Measurements from ENCODE around the gene TEX19.

DNA sequence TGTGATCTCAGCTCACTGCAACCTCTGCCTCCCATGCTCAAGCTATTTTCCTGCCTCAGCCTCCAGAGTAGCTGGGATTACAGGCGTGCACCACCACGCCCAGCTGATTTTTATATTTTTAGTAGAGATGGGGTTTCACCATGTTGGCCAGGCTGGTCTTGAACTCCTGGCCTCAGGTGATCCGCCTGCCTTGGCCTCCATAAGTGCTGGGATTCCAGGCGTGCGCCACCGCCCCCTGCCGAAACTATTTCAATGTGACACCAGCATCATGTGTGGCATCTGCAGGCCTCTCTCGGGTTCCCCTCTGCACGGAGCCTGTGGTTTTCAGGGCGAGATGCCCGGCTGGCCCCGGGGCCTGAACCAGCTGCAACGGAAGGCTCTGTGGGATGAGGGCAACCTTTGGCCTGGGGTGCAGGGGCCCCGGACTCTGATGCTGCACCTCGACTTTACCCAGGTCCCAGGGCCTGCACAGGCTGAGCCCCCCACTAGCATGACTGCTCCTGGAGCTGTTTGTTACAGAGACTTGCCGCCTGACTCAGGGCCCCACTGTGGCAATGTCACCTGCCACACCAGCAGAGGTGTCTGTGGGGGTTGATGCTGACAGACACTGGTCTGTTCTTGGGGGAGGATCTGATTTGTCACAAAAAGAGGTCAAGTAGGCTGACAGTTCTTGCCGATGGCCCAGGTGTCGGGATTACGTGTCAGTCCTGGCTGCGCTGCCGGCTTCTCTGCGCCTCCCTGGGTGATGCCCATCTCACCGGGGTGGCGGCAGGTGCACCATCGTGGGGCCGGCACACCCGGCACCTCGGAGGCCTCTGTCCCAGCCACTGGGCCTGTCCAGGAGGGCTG lies 8.6 kb upstream of the TEX19 start:
- TF ChIP-seq POLR2A (IDR thresholded peaks at IDR 0.05; ENCODE audit: low read depth, low read length), result no peak
- no peak for TF ChIP-seq POLR2AphosphoS5 (IDR thresholded peaks at IDR 0.05; ENCODE audit: low read depth, low read length)

All from GM12892 (cell line).